Measurements from ENCODE around the gene CYP27C1. TPM values are rescaled to one million over a fixed set of nuclear protein-coding genes. Genes with fewer than 3 reads are reported as not detected.

Gene CYP27C1
- total and polyA plus RNA-seq, 2 donors from 2014 or later, result 0.35 TPM; not detected in 1

DNA sequence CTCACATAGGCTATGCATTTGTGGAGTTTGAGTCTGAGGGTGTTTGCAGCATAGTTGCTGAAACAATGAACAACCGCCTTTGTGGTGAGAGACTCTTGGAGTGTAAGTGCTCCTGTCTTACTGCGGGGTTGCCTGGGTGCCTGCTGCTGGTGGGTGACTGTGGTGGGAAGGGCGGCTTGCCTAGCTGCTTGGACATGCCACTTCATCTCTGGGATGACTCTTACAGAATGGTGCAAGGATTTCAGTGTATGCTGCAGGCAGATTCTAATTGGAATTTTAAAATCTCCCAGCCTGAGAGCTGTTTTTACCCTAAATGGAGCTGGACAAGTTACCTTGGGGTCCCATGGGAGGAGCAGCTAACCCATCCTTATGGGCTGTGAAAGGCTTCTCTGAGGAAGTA is 50.1 kb downstream of the CYP27C1 start:
- DNase-seq (peak in 1 of 5 donors; percentile 10), FAIRE-seq (no peak)
- Histone ChIP-seq H3K4me1 (ENCODE audit: control insufficient read depth in 2 of 3, insufficient read depth in 2 of 3, low read depth in 1 of 3, low read length in 3 of 3) (peaks cover under 1 to 9% (median 9%) of the 10 kb centered on the region in 3 donors), H3K9me3 (ENCODE audit: control insufficient read depth in 2 of 3, insufficient read depth in 1 of 3, low read length in 3 of 3) (no peaks in the 10 kb centered on the region), H3K27ac (ENCODE audit: low read depth in 2 of 2, low read length in 2 of 2) (no peak overlapping the region), H3K4me3 (ENCODE audit: low read length in 3 of 3) (no peak overlapping the region), H3K9ac (ENCODE audit: low read length in 3 of 3) (no peak overlapping the region), H3K36me3 (ENCODE audit: control insufficient read depth in 2 of 3, insufficient read depth in 3 of 3, low read length in 3 of 3) (no peaks in the 10 kb centered on the region), H3K27me3 (ENCODE audit: control insufficient read depth, insufficient read depth, low read length) (no peaks in the 10 kb centered on the region)
- intact Hi-C loops (cut with DNase I), result no loop called here
- TF ChIP-seq, protein P1, sequence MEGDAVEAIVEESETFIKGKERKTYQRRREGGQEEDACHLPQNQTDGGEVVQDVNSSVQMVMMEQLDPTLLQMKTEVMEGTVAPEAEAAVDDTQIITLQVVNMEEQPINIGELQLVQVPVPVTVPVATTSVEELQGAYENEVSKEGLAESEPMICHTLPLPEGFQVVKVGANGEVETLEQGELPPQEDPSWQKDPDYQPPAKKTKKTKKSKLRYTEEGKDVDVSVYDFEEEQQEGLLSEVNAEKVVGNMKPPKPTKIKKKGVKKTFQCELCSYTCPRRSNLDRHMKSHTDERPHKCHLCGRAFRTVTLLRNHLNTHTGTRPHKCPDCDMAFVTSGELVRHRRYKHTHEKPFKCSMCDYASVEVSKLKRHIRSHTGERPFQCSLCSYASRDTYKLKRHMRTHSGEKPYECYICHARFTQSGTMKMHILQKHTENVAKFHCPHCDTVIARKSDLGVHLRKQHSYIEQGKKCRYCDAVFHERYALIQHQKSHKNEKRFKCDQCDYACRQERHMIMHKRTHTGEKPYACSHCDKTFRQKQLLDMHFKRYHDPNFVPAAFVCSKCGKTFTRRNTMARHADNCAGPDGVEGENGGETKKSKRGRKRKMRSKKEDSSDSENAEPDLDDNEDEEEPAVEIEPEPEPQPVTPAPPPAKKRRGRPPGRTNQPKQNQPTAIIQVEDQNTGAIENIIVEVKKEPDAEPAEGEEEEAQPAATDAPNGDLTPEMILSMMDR (IDR thresholded peaks at IDR 0.05; ENCODE audit: borderline replicate concordance, extremely low read depth, insufficient read depth), result no peak

DNA sequence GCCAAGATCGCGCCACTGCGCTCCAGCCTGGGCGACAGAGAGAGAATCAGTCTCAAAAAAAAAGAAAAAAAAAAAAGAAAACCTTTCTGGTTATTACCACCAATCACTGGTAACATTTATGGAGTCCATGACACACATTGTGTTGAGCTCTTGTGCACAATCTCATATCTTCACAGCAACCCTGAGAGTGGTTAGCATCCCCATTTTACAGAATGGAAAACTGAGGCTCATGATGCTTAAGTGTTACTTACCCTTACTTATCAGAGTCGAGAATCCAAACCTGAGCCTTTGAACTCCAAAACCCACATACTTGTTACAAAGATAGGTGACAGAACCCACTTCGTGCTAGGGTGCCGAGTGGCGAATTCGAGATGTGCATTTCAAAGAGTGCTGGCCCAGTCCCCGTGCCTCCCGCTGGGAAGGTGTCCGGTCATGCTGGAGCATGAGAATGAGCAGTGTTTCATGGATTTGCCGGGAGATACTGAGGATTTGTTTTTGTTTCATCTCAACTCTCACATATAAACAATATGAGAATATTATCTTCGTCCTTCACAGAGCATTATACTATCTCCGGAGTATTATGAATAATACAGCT is 50.9 kb downstream of the CYP27C1 start:
- Histone ChIP-seq H3K27ac (ENCODE audit: low read depth in 2 of 2, low read length in 2 of 2) (no peak overlapping the region), H3K4me1 (ENCODE audit: control insufficient read depth in 2 of 3, insufficient read depth in 2 of 3, low read depth in 1 of 3, low read length in 3 of 3) (peaks cover 2 to 4% (median 3%) of the 10 kb centered on the region in 3 donors), H3K9me3 (ENCODE audit: control insufficient read depth in 2 of 3, insufficient read depth in 1 of 3, low read length in 3 of 3) (no peaks in the 10 kb centered on the region), H3K27me3 (ENCODE audit: control insufficient read depth, insufficient read depth, low read length) (no peaks in the 10 kb centered on the region), H3K36me3 (ENCODE audit: control insufficient read depth in 2 of 3, insufficient read depth in 3 of 3, low read length in 3 of 3) (no peaks in the 10 kb centered on the region), H3K4me3 (ENCODE audit: low read length in 3 of 3) (no peak overlapping the region), H3K9ac (ENCODE audit: low read length in 3 of 3) (no peak overlapping the region)
- FAIRE-seq (no peak), DNase-seq (peak in 1 of 5 donors; percentile 12)
- intact Hi-C loops (cut with DNase I), result no loop called here
- TF ChIP-seq, protein P1 (IDR thresholded peaks at IDR 0.05; ENCODE audit: borderline replicate concordance, extremely low read depth, insufficient read depth), result no peak

DNA sequence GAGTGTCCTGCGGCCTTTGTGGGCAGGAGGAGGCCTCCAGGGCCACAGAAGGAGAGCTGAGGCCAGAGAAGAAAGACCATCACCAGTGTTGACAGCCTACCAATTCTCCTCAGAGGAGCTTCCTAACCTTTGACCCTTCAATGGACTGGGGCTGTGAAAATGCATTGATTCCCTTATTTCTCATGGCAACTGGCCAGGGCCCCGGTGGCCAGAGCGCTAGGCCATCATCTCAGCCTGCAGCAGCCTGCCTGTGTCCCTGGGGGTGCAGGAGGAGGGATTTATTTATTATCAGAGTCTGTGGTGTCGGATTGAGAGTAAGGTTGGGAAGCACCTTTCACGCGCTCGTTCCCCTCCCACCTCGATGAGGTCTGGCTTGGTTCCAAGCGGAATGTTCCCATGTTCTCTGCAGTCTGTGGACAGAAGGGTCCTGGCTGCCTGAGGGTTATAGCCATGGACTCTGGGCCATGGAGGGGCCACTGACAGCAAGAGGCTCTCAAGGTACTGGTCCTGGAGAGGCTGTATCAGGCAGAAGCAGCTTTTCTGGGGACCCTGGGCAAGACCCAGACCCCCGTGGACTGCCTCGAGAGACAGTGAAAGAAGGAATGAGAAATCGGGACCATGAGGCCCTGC is 53.8 kb downstream of the CYP27C1 start:
- no peaks in the 10 kb centered on the region for H3K36me3 ChIP-seq (ENCODE audit: control insufficient read depth in 2 of 3, insufficient read depth in 3 of 3, low read length in 3 of 3)
- TF ChIP-seq, protein P1 (IDR thresholded peaks at IDR 0.05; ENCODE audit: borderline replicate concordance, extremely low read depth, insufficient read depth), result no peak
- no peaks in the 10 kb centered on the region for H3K9me3 ChIP-seq (ENCODE audit: control insufficient read depth in 2 of 3, insufficient read depth in 1 of 3, low read length in 3 of 3)
- DNase-seq (peak in 1 of 5 donors; percentile 39), FAIRE-seq (no peak)
- H3K27ac ChIP-seq (ENCODE audit: low read depth in 2 of 2, low read length in 2 of 2), result no peak overlapping the region
- no peak overlapping the region for H3K4me3 ChIP-seq (ENCODE audit: low read length in 3 of 3)
- intact Hi-C loops (cut with DNase I), result no loop called here
- no peak overlapping the region for H3K9ac ChIP-seq (ENCODE audit: low read length in 3 of 3)
- H3K4me1 ChIP-seq (ENCODE audit: control insufficient read depth in 2 of 3, insufficient read depth in 2 of 3, low read depth in 1 of 3, low read length in 3 of 3), result peaks cover 4 to 9% (median 6%) of the 10 kb centered on the region in 3 donors
- no peaks in the 10 kb centered on the region for H3K27me3 ChIP-seq (ENCODE audit: control insufficient read depth, insufficient read depth, low read length)

All from kidney (tissue), 14 donors.